ENCODE data around the gene PKIG. TPM values are rescaled to one million over a fixed set of nuclear protein-coding genes. Genes with fewer than 3 reads are reported as not detected.

PKIG gene
- total and polyA plus RNA-seq, 2 experiments from 2014 or later: 29.7 to 33.2 TPM

DNA sequence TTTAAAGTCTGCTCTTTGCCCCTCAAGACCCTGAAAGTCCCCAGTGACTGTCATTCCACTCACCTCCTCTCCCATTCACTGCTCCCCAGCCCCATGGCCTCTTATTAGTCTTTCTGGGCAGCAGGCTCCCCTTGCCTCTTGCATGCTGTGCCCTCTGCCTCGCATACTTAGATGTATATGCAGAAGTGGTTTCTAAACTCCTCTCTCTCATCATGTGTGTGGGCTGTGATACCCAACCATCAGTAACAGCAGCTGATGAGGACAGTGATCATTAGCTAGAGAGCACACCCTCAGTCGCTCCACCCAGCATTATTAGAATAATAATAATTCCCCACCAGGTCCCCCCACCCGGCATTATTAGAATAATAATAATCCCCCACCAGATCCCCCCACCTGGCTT, 14.5 kb downstream of the PKIG start:
- Histone ChIP-seq H3K4me3 (no peak overlapping the region), H3K36me3 (ENCODE audit: insufficient read depth) (no peaks in the 10 kb centered on the region), H3K4me1 (ENCODE audit: insufficient read depth) (peaks cover 18% of the 10 kb centered on the region; the same call in 1 of the 2 replicates), H3K4me2 (peak overlapping the region; percentile 58; the same call in 1 of the 2 replicates), H3F3A (replicated peaks; ENCODE audit: low read depth) (no peaks in the 10 kb centered on the region), H3K79me2 (replicated peaks; ENCODE audit: insufficient read depth) (no peaks in the 10 kb centered on the region), H3K27ac (ENCODE audit: low read depth) (no peak overlapping the region), H3K9me2 (ENCODE audit: insufficient read depth) (no peaks in the 10 kb centered on the region), H4K20me1 (replicated peaks; ENCODE audit: insufficient read depth) (no peaks in the 10 kb centered on the region), H2AFZ (no peak overlapping the region), H3K27me3 (ENCODE audit: insufficient read depth) (no peaks in the 10 kb centered on the region; the same call in 1 of the 2 replicates)
- Mint-ChIP-seq H3K27ac (no peak overlapping the region; the same call in 1 of the 2 replicates), H3K4me1 (peaks cover 34% of the 10 kb centered on the region), H3K9me3 (no peaks in the 10 kb centered on the region), H3K36me3 (ENCODE audit: low read depth) (no peaks in the 10 kb centered on the region), H3K4me3 (peak overlapping the region; percentile 17; the same call in 2 of the 3 replicates), H3K27me3 (ENCODE audit: insufficient read depth, low read depth, poor library complexity) (peaks cover 10% of the 10 kb centered on the region)
- ATAC-seq (peak; percentile 18), DNase-seq (ENCODE audit: low spot score) (no peak)
- TF ChIP-seq CREB1 (CRISPR knock-in tag; IDR thresholded peaks at IDR 0.05; ENCODE audit: low read depth) (no peak), POLR2AphosphoS5 (IDR thresholded peaks at IDR 0.05; ENCODE audit: low read depth) (no peak), STAT1 (IDR thresholded peaks at IDR 0.05; ENCODE audit: unreplicated experiment) (no peak), EZH2 (IDR thresholded peaks at IDR 0.05; ENCODE audit: low read depth, unreplicated experiment) (no peak), JUNB (IDR thresholded peaks at IDR 0.05; ENCODE audit: unreplicated experiment) (no peak), NANOG (IDR thresholded peaks at IDR 0.05; ENCODE audit: borderline replicate concordance) (no peak), EZH2phosphoT487 (IDR thresholded peaks at IDR 0.05; ENCODE audit: unreplicated experiment) (no peak), ZNF114 (CRISPR knock-in tag; IDR thresholded peaks at IDR 0.05) (no peak), ZNF331 (CRISPR knock-in tag; IDR thresholded peaks at IDR 0.05; ENCODE audit: low read depth) (no peak)
- TF ChIP-seq, protein P1, sequence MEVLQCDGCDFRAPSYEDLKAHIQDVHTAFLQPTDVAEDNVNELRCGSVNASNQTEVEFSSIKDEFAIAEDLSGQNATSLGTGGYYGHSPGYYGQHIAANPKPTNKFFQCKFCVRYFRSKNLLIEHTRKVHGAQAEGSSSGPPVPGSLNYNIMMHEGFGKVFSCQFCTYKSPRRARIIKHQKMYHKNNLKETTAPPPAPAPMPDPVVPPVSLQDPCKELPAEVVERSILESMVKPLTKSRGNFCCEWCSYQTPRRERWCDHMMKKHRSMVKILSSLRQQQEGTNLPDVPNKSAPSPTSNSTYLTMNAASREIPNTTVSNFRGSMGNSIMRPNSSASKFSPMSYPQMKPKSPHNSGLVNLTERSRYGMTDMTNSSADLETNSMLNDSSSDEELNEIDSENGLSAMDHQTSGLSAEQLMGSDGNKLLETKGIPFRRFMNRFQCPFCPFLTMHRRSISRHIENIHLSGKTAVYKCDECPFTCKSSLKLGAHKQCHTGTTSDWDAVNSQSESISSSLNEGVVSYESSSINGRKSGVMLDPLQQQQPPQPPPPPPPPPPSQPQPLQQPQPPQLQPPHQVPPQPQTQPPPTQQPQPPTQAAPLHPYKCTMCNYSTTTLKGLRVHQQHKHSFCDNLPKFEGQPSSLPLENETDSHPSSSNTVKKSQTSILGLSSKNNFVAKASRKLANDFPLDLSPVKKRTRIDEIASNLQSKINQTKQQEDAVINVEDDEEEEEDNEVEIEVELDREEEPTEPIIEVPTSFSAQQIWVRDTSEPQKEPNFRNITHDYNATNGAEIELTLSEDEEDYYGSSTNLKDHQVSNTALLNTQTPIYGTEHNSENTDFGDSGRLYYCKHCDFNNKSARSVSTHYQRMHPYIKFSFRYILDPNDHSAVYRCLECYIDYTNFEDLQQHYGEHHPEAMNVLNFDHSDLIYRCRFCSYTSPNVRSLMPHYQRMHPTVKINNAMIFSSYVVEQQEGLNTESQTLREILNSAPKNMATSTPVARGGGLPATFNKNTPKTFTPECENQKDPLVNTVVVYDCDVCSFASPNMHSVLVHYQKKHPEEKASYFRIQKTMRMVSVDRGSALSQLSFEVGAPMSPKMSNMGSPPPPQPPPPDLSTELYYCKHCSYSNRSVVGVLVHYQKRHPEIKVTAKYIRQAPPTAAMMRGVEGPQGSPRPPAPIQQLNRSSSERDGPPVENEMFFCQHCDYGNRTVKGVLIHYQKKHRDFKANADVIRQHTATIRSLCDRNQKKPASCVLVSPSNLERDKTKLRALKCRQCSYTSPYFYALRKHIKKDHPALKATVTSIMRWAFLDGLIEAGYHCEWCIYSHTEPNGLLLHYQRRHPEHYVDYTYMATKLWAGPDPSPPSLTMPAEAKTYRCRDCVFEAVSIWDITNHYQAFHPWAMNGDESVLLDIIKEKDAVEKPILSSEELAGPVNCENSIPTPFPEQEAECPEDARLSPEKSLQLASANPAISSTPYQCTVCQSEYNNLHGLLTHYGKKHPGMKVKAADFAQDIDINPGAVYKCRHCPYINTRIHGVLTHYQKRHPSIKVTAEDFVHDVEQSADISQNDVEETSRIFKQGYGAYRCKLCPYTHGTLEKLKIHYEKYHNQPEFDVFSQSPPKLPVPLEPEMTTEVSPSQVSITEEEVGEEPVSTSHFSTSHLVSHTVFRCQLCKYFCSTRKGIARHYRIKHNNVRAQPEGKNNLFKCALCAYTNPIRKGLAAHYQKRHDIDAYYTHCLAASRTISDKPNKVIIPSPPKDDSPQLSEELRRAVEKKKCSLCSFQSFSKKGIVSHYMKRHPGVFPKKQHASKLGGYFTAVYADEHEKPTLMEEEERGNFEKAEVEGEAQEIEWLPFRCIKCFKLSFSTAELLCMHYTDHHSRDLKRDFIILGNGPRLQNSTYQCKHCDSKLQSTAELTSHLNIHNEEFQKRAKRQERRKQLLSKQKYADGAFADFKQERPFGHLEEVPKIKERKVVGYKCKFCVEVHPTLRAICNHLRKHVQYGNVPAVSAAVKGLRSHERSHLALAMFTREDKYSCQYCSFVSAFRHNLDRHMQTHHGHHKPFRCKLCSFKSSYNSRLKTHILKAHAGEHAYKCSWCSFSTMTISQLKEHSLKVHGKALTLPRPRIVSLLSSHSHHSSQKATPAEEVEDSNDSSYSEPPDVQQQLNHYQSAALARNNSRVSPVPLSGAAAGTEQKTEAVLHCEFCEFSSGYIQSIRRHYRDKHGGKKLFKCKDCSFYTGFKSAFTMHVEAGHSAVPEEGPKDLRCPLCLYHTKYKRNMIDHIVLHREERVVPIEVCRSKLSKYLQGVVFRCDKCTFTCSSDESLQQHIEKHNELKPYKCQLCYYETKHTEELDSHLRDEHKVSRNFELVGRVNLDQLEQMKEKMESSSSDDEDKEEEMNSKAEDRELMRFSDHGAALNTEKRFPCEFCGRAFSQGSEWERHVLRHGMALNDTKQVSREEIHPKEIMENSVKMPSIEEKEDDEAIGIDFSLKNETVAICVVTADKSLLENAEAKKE (CRISPR knock-in tag; IDR thresholded peaks at IDR 0.05): no peak
- TF ChIP-seq, protein P2, sequence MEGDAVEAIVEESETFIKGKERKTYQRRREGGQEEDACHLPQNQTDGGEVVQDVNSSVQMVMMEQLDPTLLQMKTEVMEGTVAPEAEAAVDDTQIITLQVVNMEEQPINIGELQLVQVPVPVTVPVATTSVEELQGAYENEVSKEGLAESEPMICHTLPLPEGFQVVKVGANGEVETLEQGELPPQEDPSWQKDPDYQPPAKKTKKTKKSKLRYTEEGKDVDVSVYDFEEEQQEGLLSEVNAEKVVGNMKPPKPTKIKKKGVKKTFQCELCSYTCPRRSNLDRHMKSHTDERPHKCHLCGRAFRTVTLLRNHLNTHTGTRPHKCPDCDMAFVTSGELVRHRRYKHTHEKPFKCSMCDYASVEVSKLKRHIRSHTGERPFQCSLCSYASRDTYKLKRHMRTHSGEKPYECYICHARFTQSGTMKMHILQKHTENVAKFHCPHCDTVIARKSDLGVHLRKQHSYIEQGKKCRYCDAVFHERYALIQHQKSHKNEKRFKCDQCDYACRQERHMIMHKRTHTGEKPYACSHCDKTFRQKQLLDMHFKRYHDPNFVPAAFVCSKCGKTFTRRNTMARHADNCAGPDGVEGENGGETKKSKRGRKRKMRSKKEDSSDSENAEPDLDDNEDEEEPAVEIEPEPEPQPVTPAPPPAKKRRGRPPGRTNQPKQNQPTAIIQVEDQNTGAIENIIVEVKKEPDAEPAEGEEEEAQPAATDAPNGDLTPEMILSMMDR (conservative IDR thresholded peaks at IDR 0.05; ENCODE audit: low read depth in 2 of 2): no peak
- TF ChIP-seq, protein P3, sequence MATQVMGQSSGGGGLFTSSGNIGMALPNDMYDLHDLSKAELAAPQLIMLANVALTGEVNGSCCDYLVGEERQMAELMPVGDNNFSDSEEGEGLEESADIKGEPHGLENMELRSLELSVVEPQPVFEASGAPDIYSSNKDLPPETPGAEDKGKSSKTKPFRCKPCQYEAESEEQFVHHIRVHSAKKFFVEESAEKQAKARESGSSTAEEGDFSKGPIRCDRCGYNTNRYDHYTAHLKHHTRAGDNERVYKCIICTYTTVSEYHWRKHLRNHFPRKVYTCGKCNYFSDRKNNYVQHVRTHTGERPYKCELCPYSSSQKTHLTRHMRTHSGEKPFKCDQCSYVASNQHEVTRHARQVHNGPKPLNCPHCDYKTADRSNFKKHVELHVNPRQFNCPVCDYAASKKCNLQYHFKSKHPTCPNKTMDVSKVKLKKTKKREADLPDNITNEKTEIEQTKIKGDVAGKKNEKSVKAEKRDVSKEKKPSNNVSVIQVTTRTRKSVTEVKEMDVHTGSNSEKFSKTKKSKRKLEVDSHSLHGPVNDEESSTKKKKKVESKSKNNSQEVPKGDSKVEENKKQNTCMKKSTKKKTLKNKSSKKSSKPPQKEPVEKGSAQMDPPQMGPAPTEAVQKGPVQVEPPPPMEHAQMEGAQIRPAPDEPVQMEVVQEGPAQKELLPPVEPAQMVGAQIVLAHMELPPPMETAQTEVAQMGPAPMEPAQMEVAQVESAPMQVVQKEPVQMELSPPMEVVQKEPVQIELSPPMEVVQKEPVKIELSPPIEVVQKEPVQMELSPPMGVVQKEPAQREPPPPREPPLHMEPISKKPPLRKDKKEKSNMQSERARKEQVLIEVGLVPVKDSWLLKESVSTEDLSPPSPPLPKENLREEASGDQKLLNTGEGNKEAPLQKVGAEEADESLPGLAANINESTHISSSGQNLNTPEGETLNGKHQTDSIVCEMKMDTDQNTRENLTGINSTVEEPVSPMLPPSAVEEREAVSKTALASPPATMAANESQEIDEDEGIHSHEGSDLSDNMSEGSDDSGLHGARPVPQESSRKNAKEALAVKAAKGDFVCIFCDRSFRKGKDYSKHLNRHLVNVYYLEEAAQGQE (IDR thresholded peaks at IDR 0.05; ENCODE audit: unreplicated experiment): no peak
- TF ChIP-seq, protein P4, sequence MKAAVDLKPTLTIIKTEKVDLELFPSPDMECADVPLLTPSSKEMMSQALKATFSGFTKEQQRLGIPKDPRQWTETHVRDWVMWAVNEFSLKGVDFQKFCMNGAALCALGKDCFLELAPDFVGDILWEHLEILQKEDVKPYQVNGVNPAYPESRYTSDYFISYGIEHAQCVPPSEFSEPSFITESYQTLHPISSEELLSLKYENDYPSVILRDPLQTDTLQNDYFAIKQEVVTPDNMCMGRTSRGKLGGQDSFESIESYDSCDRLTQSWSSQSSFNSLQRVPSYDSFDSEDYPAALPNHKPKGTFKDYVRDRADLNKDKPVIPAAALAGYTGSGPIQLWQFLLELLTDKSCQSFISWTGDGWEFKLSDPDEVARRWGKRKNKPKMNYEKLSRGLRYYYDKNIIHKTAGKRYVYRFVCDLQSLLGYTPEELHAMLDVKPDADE (IDR thresholded peaks at IDR 0.05): no peak

Data from GM23338 (cell line).